ENCODE data around the gene SLC31A2. TPM values are rescaled to one million over a fixed set of nuclear protein-coding genes. Genes with fewer than 3 reads are reported as not detected.

SLC31A2 gene
- total RNA-seq, 2 donors from 2014 or later = 4.7 to 10.9 TPM

GRCh38 chr9:113160571-113160970 is 9.8 kb downstream of the SLC31A2 start:
- Mint-ChIP-seq H3K4me1 (peaks cover 15% of the 10 kb centered on the region), H3K27me3 (no peaks in the 10 kb centered on the region), H3K36me3 (ENCODE audit: low read depth) (peaks cover 68% of the 10 kb centered on the region), H3K4me3 (no peak overlapping the region), H3K27ac (no peak overlapping the region), H3K9me3 (no peaks in the 10 kb centered on the region)
- ATAC-seq (replicated peaks) = no peak

- peaks cover 4% of the 10 kb centered on the region for H3K4me1 Mint-ChIP-seq
- no peaks in the 10 kb centered on the region for H3K27me3 Mint-ChIP-seq
- H3K36me3 Mint-ChIP-seq (ENCODE audit: low read depth) = peaks cover 92% of the 10 kb centered on the region
- no peak overlapping the region for H3K4me3 Mint-ChIP-seq
- H3K9me3 Mint-ChIP-seq = no peaks in the 10 kb centered on the region
- peak overlapping the region; percentile 63 for H3K27ac Mint-ChIP-seq
- no peak for ATAC-seq (replicated peaks)
Observed at GRCh38 chr9:113163001-113163400, 12.2 kb downstream of the SLC31A2 start.

GRCh38 chr9:113164536-113165300 is 13.9 kb downstream of the SLC31A2 start:
- Mint-ChIP-seq H3K27me3 (no peaks in the 10 kb centered on the region), H3K36me3 (ENCODE audit: low read depth) (peaks cover 97% of the 10 kb centered on the region), H3K4me3 (no peak overlapping the region), H3K4me1 (no peaks in the 10 kb centered on the region), H3K9me3 (no peaks in the 10 kb centered on the region), H3K27ac (no peak overlapping the region)
- no peak for ATAC-seq (replicated peaks)

- H3K36me3 Mint-ChIP-seq (ENCODE audit: low read depth) = peaks cover 97% of the 10 kb centered on the region
- peak overlapping the region; percentile 8 for H3K27ac Mint-ChIP-seq
- no peak for ATAC-seq (replicated peaks)
- H3K4me1 Mint-ChIP-seq = no peaks in the 10 kb centered on the region
- no peaks in the 10 kb centered on the region for H3K27me3 Mint-ChIP-seq
- no peaks in the 10 kb centered on the region for H3K9me3 Mint-ChIP-seq
- no peak overlapping the region for H3K4me3 Mint-ChIP-seq
Observed at GRCh38 chr9:113166039-113166438, 15.2 kb downstream of the SLC31A2 start.

GRCh38 chr9:113168809-113169208 is 18.0 kb downstream of the SLC31A2 start:
- no peak overlapping the region for H3K4me3 Mint-ChIP-seq
- H3K27me3 Mint-ChIP-seq = no peaks in the 10 kb centered on the region
- H3K9me3 Mint-ChIP-seq = peaks cover 5% of the 10 kb centered on the region
- ATAC-seq (replicated peaks) = no peak
- H3K4me1 Mint-ChIP-seq = no peaks in the 10 kb centered on the region
- H3K36me3 Mint-ChIP-seq (ENCODE audit: low read depth) = peaks cover 100% of the 10 kb centered on the region
- peak overlapping the region; percentile 44 for H3K27ac Mint-ChIP-seq

GRCh38 chr9:113173341-113173740 is 22.5 kb downstream of the SLC31A2 start:
- no peaks in the 10 kb centered on the region for H3K4me1 Mint-ChIP-seq
- H3K4me3 Mint-ChIP-seq = no peak overlapping the region
- peaks cover 100% of the 10 kb centered on the region for H3K36me3 Mint-ChIP-seq (ENCODE audit: low read depth)
- H3K27ac Mint-ChIP-seq = no peak overlapping the region
- H3K27me3 Mint-ChIP-seq = no peaks in the 10 kb centered on the region
- no peak for ATAC-seq (replicated peaks)
- H3K9me3 Mint-ChIP-seq = peaks cover 5% of the 10 kb centered on the region

GRCh38 chr9:113176803-113177202 is 26.0 kb downstream of the SLC31A2 start:
- Mint-ChIP-seq H3K27ac (no peak overlapping the region), H3K36me3 (ENCODE audit: low read depth) (peaks cover 98% of the 10 kb centered on the region), H3K27me3 (no peaks in the 10 kb centered on the region), H3K4me3 (no peak overlapping the region), H3K9me3 (peaks cover 5% of the 10 kb centered on the region), H3K4me1 (no peaks in the 10 kb centered on the region)
- ATAC-seq (replicated peaks) = no peak

- H3K27ac Mint-ChIP-seq = no peak overlapping the region
- H3K36me3 Mint-ChIP-seq (ENCODE audit: low read depth) = peaks cover 98% of the 10 kb centered on the region
- no peak for ATAC-seq (replicated peaks)
- H3K4me3 Mint-ChIP-seq = no peak overlapping the region
- H3K4me1 Mint-ChIP-seq = no peaks in the 10 kb centered on the region
- H3K27me3 Mint-ChIP-seq = no peaks in the 10 kb centered on the region
- H3K9me3 Mint-ChIP-seq = peaks cover 5% of the 10 kb centered on the region
Observed at GRCh38 chr9:113177251-113177650, 26.4 kb downstream of the SLC31A2 start.

GRCh38 chr9:113178087-113178486 is 27.3 kb downstream of the SLC31A2 start:
- H3K4me3 Mint-ChIP-seq = no peak overlapping the region
- peaks cover under 1% of the 10 kb centered on the region for H3K9me3 Mint-ChIP-seq
- H3K27me3 Mint-ChIP-seq = no peaks in the 10 kb centered on the region
- H3K27ac Mint-ChIP-seq = no peak overlapping the region
- H3K4me1 Mint-ChIP-seq = no peaks in the 10 kb centered on the region
- no peak for ATAC-seq (replicated peaks)
- peaks cover 98% of the 10 kb centered on the region for H3K36me3 Mint-ChIP-seq (ENCODE audit: low read depth)

- H3K36me3 Mint-ChIP-seq (ENCODE audit: low read depth) = peaks cover 98% of the 10 kb centered on the region
- H3K27me3 Mint-ChIP-seq = no peaks in the 10 kb centered on the region
- no peak overlapping the region for H3K27ac Mint-ChIP-seq
- H3K9me3 Mint-ChIP-seq = no peaks in the 10 kb centered on the region
- ATAC-seq (replicated peaks) = no peak
- no peak overlapping the region for H3K4me3 Mint-ChIP-seq
- no peaks in the 10 kb centered on the region for H3K4me1 Mint-ChIP-seq
Observed at GRCh38 chr9:113179839-113180238, 29.0 kb downstream of the SLC31A2 start.

- Mint-ChIP-seq H3K4me3 (no peak overlapping the region), H3K36me3 (ENCODE audit: low read depth) (peaks cover 98% of the 10 kb centered on the region)
Observed at GRCh38 chr9:113181165-113181564, 30.4 kb downstream of the SLC31A2 start.

GRCh38 chr9:113183956-113184488 is 33.2 kb downstream of the SLC31A2 start:
- Mint-ChIP-seq H3K4me3 (no peak overlapping the region), H3K27me3 (no peaks in the 10 kb centered on the region), H3K9me3 (no peaks in the 10 kb centered on the region), H3K36me3 (ENCODE audit: low read depth) (peaks cover 98% of the 10 kb centered on the region), H3K4me1 (no peaks in the 10 kb centered on the region), H3K27ac (peak overlapping the region; percentile 64)
- peak; percentile 54 for ATAC-seq (replicated peaks)

More at GRCh38 chr9:113181165-113181564, 30.4 kb downstream of the SLC31A2 start:
- no peaks in the 10 kb centered on the region for H3K4me1 Mint-ChIP-seq
- H3K9me3 Mint-ChIP-seq = no peaks in the 10 kb centered on the region
- H3K27ac Mint-ChIP-seq = no peak overlapping the region
- no peak for ATAC-seq (replicated peaks)
- H3K27me3 Mint-ChIP-seq = no peaks in the 10 kb centered on the region

GRCh38 chr9:113184539-113184938 is 33.7 kb downstream of the SLC31A2 start:
- ATAC-seq (replicated peaks) = peak; percentile 63
- Mint-ChIP-seq H3K4me1 (no peaks in the 10 kb centered on the region), H3K27me3 (no peaks in the 10 kb centered on the region), H3K36me3 (ENCODE audit: low read depth) (peaks cover 96% of the 10 kb centered on the region), H3K4me3 (no peak overlapping the region), H3K9me3 (no peaks in the 10 kb centered on the region), H3K27ac (peak overlapping the region; percentile 64)

- no peaks in the 10 kb centered on the region for H3K27me3 Mint-ChIP-seq
- H3K36me3 Mint-ChIP-seq (ENCODE audit: low read depth) = peaks cover 96% of the 10 kb centered on the region
Observed at GRCh38 chr9:113185271-113185670, 34.5 kb downstream of the SLC31A2 start.

GRCh38 chr9:113186137-113186755 is 35.4 kb downstream of the SLC31A2 start:
- Mint-ChIP-seq H3K9me3 (no peaks in the 10 kb centered on the region), H3K4me1 (no peaks in the 10 kb centered on the region), H3K27ac (peak overlapping the region; percentile 8), H3K36me3 (ENCODE audit: low read depth) (peaks cover 96% of the 10 kb centered on the region), H3K27me3 (no peaks in the 10 kb centered on the region), H3K4me3 (no peak overlapping the region)
- no peak for ATAC-seq (replicated peaks)

More at GRCh38 chr9:113185271-113185670, 34.5 kb downstream of the SLC31A2 start:
- Mint-ChIP-seq H3K4me1 (no peaks in the 10 kb centered on the region), H3K9me3 (no peaks in the 10 kb centered on the region), H3K4me3 (no peak overlapping the region), H3K27ac (no peak overlapping the region)
- no peak for ATAC-seq (replicated peaks)
